H1 (cell line): ENCODE measurements around the gene UBE2L6. TPM values are rescaled to one million over a fixed set of nuclear protein-coding genes. Genes with fewer than 3 reads are reported as not detected.

Experiments
- CREB1 ChIP-seq: IDR thresholded peaks from 2 replicates; pipeline ENCODE4 v1.6.1; 2012; ENCODE audit warnings: inconsistent platforms
- EP300 ChIP-seq, 2 experiments: IDR thresholded peaks; 1 replicate in 1 of 2; 2 replicates in 1 of 2; pipeline ENCODE4 v1.6.1; 2011 to 2012; ENCODE audit warnings: low read depth in 2 of 2, low read length in 2 of 2, mild to moderate bottlenecking in 2 of 2, borderline replicate concordance in 1 of 2, inconsistent platforms in 1 of 2, moderate library complexity in 1 of 2
- MAFK ChIP-seq: IDR thresholded peaks from 2 replicates; pipeline ENCODE4 v1.6.1; 2012; ENCODE audit warnings: low read depth, mild to moderate bottlenecking, improper control_type of control experiment, low read length
- MAX ChIP-seq: IDR thresholded peaks from 2 replicates; pipeline ENCODE4 v1.6.1; 2012; ENCODE audit warnings: inconsistent platforms
- USF2 ChIP-seq: IDR thresholded peaks from 2 replicates; pipeline ENCODE4 v1.6.1; 2011; ENCODE audit warnings: low read length, improper control_type of control experiment
- polyA plus RNA-seq, 7 experiments: library from polyadenylated mRNA; depleted of rRNA in 3 of 7; stranded (reverse) in 5 of 7; unstranded in 2 of 7; fragments of >200 nt in 5 of 7; fragments of 200-250 nt in 2 of 7; gene quantifications; 1 replicate in 5 of 7; 2 replicates in 1 of 7; 4 replicates in 1 of 7; pipeline versions ENCODE4 v1.2.1 to v1.2.3, GENCODE V29; 2011 to 2013; ENCODE audit warnings: missing spikeins in 2 of 7, mixed read lengths in 2 of 7
- total RNA-seq: library from RNA; stranded (reverse); fragmentation: NEBNext Ultra II Directional; extraction: Animal tissue kit (Norgen Biotek cat#: 25700); gene quantifications from 2 replicates; pipeline ENCODE4 v1.2.1, GENCODE V29; 2021

UBE2L6 gene
- total and polyA plus RNA-seq, 2 of the 8 experiments (the other 6 are each of a cell fraction or from before 2014, with no cell fraction given) = 67.8 to 89.2 TPM

- TF ChIP-seq EP300 (IDR thresholded peaks at IDR 0.05; ENCODE audit: borderline replicate concordance in 1 of 2, low read depth in 2 of 2, low read length in 2 of 2) (no peak), CREB1 (no peak), MAX (no peak), USF2 (no peak), MAFK (no peak)
These were observed 1.2 kb downstream of the UBE2L6 start (continued) for GRCh38 chr11:57566005-57566904.
